Lower leg skin (tissue), 4 donors: ENCODE data around the gene ARMC2. TPM values are rescaled to one million over a fixed set of nuclear protein-coding genes. Genes with fewer than 3 reads are reported as not detected.

ENCODE experiments used
- DNase-seq, 2 donors: peaks; one replicate each; pipeline ENCODE4 v3.0.0-alpha.2; 2019; ENCODE audit warnings: low spot score in 2 of 2
- H3K4me3 ChIP-seq: fragments of 200-600 bp; sonication (generic); 2 replicates; pipeline ENCODE4 v1.5.1; 2017; ENCODE audit warnings: mild to moderate bottlenecking, low read depth; ENCODE audit not compliant: poor library complexity, severe bottlenecking
- CTCF ChIP-seq, 3 donors: fragments of 450-650 bp; IDR thresholded peaks; one replicate each; pipeline ENCODE4 v1.5.1; 2016; ENCODE audit warnings: antibody characterized with exemption in 3 of 3, mild to moderate bottlenecking in 3 of 3, moderate library complexity in 2 of 3
- POLR2A ChIP-seq, 2 donors: fragments of 450-650 bp; IDR thresholded peaks; one replicate each; pipeline ENCODE4 v1.6.1; 2016 to 2017; ENCODE audit warnings: antibody characterized with exemption in 2 of 2, mild to moderate bottlenecking in 1 of 2, moderate library complexity in 1 of 2
- WGBS, 2 donors: methylation state at CpG; one replicate each; pipeline ENCODE4 v1.1.5; 2018; 5-methylcytosine and 5-hydroxymethylcytosine counted together
- intact Hi-C: fragments of 100-400 bp; cut with DNase I; formaldehyde crosslinking; loops from one replicate; pipeline ENCODE4 v1.15.0; 2023; ENCODE audit warnings: low total_unique reads
- total RNA-seq, 4 donors: library from RNA; depleted of rRNA; stranded (reverse); fragments of >200 nt; gene quantifications; one replicate each; pipeline ENCODE4 v1.1.0, GENCODE V29; 2016

ARMC2 gene
- total RNA-seq, 4 donors from 2014 or later = 0.34 to 2.0 (median 1.2) TPM

DNA sequence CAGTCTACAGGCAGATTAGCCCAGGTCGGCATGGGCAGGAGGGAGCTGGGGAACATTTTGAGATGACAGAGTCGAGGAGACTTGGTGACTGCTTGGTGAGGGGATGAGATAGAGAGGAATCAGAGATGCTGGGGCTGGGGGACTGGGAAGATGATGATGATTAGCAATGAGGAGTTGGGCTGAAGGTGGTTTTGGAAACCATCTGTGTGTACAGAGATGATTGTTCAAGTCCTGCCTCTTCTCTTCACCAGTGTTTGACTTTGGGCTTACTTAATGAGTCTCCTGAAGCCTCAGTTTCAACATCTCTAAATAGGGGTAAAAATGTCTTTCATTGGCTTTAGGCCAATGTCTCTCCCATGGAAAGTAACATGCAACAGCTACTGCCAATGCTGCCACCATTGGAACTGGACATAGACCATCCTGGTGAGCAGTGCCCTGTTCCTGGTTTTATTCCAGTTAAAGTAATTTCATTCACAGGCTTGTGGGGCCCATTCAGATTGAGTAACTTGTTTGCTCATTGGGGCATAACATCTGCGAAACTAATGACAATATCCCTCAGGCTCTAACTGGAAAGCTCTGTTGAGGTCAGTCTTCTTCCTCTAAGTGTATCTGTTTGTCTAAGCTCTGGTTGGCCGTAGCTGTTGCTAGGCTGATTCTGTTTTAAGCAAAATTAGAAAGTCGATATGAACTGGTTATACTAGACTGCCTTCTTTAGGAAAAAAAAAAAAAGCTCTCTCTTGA is 99.1 kb downstream of the ARMC2 start:
- intact Hi-C loops = no loop called here
- peak in 1 of 2 donors; percentile 59 for DNase-seq
- WGBS, 2 donors = 32 to 36% methylated on average over 5 of the region's 5 CpGs
- TF ChIP-seq CTCF (IDR thresholded peaks at IDR 0.05) = no peak
- TF ChIP-seq POLR2A (IDR thresholded peaks at IDR 0.05) = no peak
- H3K4me3 ChIP-seq = no peak overlapping the region

DNA sequence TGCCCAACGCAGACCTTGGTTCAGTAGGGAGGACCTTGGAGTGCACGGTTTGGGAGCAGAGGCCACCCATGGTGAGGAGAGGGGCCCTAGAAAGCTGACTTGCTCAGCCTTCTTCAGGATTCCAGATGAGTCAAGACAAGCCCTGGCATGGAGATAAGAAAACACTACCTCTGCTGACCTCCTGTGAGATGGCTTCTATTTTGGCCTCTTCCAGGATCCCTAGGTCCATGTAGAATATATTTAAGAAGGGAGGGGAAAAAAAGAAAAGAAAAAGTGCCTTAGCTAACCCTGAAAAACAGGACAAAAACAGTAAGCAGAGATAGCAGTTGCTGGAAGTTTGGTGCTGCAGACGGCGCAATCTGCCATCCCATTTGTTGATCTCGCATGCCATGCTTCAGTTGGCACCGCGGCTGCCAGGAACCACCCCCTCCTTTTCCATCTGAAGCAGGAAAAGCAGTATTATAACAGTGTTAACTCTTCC is 100.0 kb downstream of the ARMC2 start:
- TF ChIP-seq CTCF (IDR thresholded peaks at IDR 0.05) (no peak), POLR2A (IDR thresholded peaks at IDR 0.05) (no peak)
- WGBS, 2 donors = 26 to 34% methylated on average over 7 of the region's 7 CpGs
- no peak for DNase-seq
- intact Hi-C loops = no loop called here
- no peak overlapping the region for H3K4me3 ChIP-seq

DNA sequence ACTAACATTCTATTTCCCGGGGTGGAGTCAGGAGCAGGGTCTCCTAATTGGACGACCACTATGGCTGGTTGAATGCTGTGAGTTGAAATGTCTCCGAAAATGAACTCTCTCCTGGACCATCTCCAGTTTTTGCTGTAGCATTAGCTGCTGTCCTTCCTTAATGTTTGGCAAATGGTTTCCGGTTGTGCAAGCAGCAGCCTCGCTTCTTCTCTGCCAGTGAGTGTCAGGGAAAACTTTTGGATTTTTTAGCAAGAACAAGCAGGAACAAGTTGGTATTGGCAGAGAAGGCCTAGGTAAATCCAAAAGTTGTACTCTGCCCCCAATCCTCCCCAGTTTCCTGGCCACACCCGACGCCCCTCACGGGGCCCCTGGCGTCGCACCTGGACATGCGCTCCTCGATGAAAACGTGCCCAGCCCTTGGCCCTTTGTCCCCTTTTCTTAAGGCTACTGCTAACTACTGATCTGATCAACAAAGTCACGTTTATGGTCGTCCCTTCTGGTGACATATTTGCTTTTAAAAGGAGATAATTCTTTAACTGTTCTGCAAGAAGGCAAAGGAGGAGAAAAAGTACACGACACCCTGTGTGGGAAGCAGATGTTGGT is 103.2 kb downstream of the ARMC2 start:
- no peak for TF ChIP-seq CTCF (IDR thresholded peaks at IDR 0.05)
- TF ChIP-seq POLR2A (IDR thresholded peaks at IDR 0.05) = no peak
- peak in 1 of 2 donors; percentile 42 for DNase-seq
- intact Hi-C loops = no loop called here
- WGBS, 2 donors = 42 to 47% methylated on average over 16 of the region's 16 CpGs
- H3K4me3 ChIP-seq = no peak overlapping the region

GRCh38 chr6:108952776-108953486 is 104.7 kb downstream of the ARMC2 start:
- TF ChIP-seq CTCF (IDR thresholded peaks at IDR 0.05) (no peak), POLR2A (IDR thresholded peaks at IDR 0.05) (no peak)
- no peak overlapping the region for H3K4me3 ChIP-seq
- no peak for DNase-seq
- WGBS, 2 donors = 55 to 61% methylated on average over 27 of the region's 27 CpGs
- intact Hi-C loops = no loop called here

- no peak overlapping the region for H3K4me3 ChIP-seq
- TF ChIP-seq CTCF (IDR thresholded peaks at IDR 0.05) = no peak
- TF ChIP-seq POLR2A (IDR thresholded peaks at IDR 0.05) = no peak
- intact Hi-C loops = no loop called here
- DNase-seq = no peak
These were observed 105.5 kb downstream of the ARMC2 start for GRCh38 chr6:108953681-108954080.
